Activated naive CD8-positive, alpha-beta T cell treated with anti-CD3 and anti-CD28 coated beads, Interleukin-2, amount 50 U/mL, for 16 hours (primary cell): ENCODE results near the gene TBL1Y.
"Not testable (repeated sequence)": the region's sequence is repeated elsewhere in the genome, so short reads cannot be mapped to it uniquely, and the experiment has no call there.

Source experiments
- DNase-seq: peaks from one replicate; pipeline ENCODE4 v3.0.0-alpha.2; 2020; ENCODE audit warnings: low read depth, low spot score

TBL1Y gene

DNA sequence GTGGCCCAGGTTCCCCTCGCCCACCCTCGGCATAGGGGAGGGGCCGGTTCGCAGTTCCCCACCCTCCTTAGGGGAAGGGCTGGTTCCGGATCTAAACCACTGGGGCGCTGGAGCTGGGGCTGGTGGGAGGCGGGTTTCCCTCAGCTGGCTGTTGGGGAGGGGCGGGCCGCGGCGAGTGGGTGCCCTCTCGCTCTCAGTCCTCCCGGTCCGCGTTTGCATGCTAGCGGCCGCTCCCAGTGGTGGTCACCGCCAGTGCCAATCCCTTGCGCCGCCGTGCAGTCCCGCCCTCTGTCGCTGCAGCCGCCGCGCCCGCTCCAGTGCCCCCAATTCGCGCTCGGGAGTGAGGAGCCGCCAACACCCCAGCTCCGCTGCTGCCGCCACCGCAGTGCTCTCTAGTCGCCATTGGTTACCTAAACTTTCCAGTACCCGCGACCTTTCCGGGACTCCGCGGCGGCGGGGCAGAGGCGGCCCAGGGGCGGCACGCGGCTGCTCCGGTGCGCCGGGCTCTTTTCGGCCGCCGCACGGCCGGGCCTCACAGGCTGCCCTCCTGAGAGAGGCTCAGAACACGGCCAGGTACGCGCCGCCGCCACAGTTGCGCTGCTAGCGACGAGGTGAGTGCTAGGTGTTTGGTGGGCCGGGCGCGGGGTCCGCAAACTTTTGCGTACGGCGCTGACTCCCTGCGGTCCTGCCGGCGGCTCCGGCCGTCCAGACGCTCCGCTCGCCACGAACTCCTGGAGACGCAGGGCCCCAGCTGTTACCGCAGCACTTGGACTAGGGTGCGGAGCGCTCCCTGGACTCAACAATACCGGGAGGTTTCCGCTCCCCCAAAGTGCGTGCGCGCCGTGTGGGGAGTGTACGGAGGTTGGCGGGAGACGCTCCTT is at the start of gene TBL1Y:
Gene TBL1Y, plus strand, starts transcription at position 326 of the 881 bp plus-strand sequence. CDS start 114,388 bp downstream, outside the sequence.
- no peak for DNase-seq

DNA sequence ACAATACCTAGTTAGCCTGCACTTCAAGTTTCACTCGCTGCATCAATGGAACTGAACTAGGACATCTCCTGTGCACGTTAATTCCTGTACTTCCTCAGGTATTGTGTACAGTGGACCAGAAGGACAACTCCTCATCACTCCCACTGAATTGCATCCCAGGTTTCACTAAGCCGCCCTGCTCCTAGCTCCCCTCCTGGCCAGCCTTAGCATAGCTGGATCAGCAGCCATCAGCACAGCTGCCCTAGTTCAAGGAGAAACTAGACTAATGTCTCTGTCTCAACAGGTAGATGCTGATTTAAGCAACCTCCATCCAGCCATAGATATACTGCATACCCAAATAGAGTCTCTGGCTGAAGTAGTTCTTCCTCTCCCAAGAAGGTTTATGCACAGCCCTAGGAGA is 16.0 kb upstream of the TBL1Y start:
- DNase-seq: no peak

DNA sequence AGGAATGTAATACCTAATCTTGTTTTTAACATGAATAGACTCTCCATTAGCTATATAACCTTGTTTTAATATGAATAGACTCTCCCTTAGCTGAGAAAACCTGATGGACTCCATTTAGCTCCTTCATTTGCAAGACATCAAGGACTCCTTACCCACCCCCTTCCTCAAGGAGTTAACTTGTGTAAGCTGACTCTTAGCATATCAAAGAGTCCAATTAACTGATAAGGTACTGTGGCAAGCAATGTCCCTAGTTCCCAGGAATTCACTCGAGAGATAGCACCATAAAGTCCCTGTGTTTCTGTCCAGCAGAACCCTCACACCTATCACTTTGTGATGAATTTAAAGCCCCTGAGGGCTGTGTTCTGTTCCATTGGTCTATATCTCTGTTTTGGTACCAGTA is 15.3 kb upstream of the TBL1Y start:
- DNase-seq: no peak

DNA sequence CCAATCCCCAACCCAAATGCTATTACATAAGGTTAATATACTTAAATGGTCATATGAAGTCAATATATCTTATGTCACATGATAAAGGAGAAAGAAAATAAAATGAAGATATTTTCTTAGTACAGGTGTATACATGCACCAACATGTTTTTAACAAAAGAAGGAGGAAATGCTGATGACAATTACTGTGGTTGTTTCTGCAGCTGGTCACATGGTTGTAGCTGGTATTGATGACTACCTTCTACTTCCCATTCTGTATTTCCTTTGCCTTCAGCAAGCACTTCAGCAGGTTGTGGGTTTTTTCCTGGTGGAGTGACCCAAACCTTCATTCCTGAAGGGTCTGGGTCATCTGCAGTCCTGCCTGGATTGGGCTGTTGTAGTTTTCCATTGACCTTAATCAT is 8.4 kb upstream of the TBL1Y start:
- not testable (repeated sequence) for DNase-seq

DNA sequence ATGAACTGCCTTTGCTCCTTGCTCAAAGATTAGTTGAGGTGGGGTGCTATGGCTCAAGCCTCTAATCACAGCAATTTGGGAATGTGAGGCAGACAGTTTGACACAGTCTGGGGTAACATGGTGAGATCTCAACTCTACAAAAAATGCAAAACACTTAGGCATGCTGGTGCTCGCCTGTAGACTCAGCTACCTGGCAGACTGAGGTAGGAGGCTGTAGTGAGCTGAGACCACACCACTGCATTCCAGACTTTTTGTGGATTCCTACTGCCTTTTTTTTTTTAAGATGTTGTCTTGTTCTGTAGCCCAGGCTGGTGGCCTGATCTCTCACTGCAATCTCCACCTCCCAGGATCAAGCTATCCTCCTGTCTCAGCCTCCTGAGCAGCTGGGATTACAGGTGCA is 2.9 kb upstream of the TBL1Y start:
- DNase-seq: no peak

DNA sequence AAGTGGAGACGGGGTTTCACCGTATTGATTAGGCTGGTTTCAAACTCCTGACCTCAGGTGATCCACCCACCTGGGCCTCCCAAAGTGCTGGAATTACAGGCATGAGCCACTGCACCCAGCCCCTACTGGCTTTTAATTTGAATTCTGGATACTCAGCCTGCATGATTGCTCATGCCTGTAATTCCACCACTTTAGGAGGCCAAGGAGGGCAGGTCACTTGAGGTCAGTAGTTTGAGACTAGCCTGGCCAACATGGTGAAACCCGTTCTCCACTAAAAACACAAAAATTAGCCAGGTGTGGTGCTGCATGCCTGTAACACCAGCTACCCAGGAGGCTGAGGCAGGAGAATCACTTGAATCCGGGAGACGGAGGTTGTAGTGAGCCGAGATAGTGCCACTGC is 2.5 kb upstream of the TBL1Y start:
- not testable (repeated sequence) for DNase-seq

DNA sequence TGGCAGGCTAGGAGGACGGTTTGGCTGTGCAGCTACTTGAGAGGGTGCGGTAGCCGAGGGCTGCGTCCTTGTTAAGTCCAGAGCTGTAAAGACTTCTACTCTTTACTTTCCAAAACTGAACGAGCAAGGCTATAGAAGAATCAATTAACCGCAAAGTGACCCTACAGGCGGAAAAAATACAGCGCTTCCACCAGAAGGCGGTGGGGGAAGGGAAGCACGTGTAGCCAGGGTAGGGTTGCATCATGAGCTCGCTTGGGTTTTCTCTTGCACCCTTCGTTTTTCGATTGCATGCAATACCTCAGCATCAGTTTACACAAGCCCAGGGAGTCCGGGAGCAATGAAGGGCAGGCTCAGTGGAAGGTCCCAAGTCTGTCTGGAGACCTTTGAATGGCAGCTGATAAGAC is 1.4 kb upstream of the TBL1Y start:
- no peak for DNase-seq

DNA sequence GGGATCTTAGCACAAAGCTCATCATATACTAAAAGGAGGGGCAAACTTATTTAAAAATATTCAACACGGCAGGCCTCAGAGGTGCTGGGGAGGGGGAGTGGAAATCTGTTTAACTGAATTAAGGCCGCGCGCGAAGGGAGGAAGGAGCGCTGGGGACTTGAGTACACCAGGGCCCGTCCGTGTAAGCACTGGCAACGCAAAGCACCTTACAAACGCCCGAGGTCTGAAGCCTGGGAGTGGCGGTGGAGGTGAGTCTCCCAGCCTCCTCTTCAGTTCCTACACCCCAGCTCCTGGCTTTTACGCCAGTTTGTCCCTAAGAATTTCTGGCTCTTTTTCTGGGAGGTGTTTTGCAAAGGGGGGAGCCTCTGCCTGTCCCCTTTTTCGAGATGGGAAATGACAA is 641 bp upstream of the TBL1Y start:
- no peak for DNase-seq

DNA sequence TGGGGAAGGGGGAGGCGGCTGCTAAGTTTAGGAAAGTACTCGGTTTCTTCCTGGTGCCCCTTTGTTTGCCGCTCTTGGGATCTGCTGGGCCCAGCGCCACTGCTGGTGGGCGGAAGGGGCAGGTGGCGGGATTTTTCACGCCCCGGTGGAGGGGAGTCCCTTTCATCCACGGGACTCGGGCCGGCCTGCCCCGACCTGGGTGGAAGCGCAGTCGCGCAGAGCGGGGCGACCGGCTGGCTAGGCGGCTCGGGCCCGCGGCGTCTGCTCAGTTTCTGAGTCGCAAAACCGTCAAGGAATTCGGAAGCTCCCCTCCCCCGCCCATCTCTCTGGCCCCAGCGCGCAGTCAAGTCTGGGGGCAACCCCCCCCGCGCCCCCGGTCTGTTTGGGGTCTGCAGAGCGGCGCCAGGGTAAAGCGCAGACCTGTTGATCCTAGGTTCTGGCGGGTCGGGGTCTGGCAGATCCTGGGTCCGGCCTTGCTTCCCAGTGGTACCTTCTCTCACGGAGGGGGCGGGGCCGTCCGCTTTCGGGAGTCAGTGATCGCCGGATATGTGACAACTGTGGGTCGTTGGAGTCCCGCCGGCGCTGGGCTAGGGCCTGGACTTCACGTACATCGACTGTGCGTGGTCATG is 870 bp downstream of the TBL1Y start, which contains the start of gene AMELY:
Gene AMELY, minus strand, starts transcription at position 500 of the 629 bp plus-strand sequence. CDS start 39,144 bp downstream, outside the sequence.
- no peak for DNase-seq

DNA sequence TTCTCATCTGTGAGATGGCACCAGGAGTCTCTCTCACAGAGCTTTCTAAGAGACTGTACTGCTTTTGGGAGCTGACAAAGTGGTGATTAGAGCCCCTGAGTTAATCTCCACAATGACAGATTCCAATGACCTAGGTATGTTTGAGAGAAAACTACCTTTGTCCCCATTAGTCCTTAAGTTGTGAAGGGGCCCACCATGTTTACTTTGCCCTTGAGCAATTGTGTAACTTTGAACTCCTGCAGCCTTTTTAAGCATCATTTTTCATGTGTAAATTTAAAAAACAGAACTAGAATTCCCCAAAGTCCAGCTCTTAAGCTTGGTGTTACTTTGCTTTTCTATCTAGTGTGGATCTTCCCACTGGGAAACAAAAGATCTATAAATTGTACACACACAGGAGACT is 2.9 kb downstream of the TBL1Y start:
- no peak for DNase-seq

DNA sequence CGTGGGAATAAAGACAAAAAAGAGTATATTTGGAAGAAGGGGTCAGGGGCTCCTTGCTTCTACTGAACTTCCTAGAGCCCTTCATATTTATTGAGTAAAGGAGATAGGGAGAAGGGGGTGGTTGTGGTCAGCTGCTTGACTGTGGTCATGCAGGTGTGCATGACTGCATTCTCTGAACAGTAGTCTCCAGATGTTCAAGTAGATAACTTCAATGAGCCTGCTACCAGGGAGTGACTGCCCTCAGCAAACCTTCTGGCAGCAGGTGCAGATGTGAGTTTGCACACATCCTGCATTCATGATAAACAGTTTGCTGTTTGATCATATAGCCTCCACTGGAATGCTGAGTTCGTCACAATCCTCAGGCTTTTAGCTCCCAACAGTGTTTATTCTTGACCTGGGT is 10.6 kb downstream of the TBL1Y start:
- DNase-seq: no peak

DNA sequence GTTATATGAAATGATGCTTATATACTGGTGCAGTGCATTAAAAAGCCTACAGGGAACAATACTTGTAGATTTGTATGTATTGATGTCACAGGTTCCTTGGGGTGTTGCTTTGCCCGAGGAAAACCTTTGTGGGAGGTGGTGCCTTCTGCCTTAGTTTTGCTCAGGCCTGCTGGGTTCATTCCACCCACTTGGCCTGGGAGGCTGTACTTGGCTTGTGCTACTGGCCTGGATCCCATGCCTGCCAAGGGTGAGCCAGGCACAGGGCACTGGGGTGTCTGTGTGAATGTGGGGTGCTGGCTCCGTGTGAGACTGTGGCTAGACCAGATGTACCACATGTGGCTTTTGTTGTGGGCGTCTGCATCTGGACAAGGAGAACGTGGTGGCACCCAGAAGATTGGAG is 17.8 kb downstream of the TBL1Y start:
- no peak for DNase-seq

DNA sequence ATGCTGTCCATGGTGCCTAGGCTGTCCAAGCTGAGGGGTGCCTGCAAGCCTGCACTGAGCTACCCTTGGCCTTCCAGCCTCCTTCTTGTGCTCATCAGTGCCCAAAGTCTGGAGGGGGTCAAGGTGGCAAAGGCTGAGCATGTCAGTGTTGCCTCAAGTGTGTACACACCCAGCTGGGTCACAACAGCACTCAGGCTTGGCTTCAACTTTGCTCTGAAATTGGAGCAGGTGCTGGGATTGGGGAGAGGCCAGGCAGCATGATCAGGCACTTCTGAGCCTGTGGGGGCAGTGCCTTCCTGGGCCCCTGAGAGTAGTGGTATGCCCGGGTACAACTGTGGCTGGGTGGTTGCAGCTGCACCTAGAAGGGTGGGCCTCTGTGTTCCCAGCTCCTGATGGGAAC is 18.7 kb downstream of the TBL1Y start:
- no peak for DNase-seq

DNA sequence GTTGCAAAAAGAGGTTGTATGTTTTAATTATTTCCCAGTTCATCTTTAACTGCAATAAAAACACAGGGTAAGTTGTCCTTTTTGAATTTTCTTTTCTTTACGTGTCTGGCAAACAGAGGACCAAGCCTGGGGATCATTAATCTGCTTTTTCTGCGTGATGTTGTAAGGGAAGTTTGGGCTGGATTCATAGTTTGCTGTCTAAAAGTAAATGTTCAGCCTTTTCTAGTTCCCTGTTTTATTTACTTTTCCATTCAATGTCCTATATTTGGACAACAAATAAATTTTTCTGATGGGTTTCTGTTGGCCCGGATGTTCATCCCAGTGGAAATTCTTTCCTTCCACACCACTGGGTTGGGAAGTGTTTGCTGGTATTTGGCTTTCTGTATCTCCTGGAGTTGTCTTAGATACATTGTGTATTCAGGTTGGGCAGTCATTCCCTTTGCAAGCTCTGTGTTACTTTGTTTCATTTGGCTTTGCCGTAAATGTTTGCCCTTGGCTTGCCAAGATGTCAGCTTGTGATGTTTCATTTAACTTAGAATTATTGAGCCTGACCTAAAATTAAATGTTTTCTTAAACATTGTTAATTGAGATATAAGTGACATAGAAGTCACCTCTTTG is 21.4 kb downstream of the TBL1Y start:
- DNase-seq: no peak

DNA sequence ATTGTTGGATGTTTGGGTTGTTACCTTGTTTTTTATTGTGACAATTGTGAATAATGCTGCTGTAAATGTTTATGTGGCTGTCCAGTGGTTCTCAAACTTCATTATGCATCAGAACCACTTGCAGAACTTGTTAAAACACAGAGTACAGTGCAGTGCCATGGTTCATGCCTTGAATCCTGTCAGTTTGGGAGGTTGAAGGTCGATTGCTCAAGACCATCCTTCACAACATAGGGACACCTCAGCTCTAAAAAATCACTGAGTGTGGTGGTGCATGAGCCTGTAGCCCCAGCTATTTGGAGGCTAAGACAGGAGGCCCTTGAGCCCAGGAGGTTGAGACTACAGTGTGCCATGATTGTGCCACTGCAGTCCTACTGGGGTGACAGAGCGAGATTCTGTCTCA is 25.0 kb downstream of the TBL1Y start:
- no peak for DNase-seq

DNA sequence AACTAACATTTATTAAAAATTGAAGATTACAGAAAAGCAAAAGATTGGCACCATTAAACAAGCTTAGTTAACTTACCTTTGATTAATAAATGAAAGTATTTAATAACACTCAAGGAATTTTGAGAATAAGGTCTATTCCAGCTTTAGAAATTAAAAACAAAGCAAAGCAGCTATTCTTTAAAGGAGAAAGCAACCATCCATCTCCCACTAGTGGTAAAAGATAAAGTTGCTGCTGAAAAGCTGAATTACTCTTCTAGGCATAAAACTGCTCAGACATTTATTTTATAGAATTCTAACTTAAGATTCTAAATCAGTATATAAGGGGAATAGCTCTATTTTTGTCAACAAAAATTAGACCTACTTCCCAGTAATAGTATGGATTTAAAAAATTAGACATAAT is 37.2 kb downstream of the TBL1Y start:
- no peak for DNase-seq

DNA sequence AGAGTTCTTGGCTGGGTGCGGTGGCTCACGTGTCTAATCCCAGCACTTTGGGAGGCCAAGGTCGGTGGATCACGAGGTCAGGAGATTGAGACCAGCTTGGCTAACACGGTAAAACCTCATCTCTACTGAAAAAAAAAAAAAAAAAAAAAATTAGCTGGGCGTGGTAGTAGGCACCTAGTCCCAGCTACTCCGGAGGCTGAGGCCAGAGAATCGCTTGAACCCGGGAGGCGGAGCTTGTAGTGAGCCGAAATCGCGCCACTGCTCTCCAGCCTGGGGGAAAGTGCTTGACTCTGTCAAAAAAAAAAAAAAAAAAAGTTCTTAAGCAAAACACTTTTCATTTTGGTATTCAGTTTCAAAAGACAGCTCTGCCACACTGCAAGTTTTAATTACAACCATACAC is 37.9 kb downstream of the TBL1Y start:
- DNase-seq: no peak

DNA sequence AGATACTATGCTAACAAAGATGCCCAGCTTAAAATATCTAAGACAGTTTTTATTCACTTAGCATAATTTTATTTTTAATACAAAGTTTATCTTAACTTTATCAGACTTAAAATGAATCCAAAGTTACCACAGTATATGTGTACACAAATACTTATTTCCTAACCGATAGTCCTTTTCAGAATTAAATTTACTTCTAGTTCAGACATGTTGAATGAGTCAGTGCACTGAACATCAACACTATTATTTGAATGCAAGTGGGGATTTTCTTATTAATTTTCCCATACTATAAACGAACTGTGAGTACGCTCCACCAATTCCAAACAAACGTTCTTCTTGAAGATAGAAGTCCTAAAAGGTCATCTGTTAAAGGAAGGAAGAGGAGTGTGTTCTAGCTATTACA is 39.5 kb downstream of the TBL1Y start:
- no peak for DNase-seq

DNA sequence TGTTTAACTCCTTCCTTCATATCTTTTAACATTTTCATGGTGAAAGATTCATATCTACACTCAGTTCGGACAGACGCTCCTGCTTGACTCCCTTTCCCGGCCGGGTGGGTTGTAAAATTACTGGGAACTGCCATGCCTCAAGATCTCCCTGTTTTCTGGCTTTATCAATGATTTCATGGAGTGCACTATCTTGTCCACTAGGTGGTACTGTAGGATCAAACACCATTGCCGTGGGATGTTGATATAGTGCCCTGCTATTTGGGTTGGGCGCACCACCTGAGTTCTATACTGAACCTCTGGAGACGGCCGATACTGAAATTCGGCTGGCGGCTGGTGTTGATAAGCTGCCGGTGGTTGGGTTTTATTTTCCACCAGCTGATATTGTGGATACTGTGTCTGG is 54.2 kb downstream of the TBL1Y start:
- DNase-seq: no peak

DNA sequence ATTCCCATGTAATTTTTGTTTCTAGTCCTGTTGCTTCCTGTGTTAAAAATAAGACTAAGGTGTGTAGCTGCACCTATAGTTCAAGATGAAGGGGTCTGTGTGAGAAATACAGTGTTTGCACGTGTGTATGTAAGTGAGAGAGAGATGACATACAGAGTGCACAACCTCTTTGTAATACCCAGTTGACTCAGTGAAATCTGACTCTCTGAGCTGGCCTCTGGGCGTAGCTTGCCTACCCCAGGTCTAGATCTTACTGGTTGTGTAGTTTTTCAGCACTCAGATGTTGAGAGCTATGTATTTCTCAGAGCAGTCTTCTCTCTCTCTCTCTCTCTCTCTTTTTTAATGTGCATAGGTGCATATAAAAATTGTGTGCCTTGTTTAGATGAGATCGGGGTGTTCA is 56.0 kb downstream of the TBL1Y start:
- no peak for DNase-seq

DNA sequence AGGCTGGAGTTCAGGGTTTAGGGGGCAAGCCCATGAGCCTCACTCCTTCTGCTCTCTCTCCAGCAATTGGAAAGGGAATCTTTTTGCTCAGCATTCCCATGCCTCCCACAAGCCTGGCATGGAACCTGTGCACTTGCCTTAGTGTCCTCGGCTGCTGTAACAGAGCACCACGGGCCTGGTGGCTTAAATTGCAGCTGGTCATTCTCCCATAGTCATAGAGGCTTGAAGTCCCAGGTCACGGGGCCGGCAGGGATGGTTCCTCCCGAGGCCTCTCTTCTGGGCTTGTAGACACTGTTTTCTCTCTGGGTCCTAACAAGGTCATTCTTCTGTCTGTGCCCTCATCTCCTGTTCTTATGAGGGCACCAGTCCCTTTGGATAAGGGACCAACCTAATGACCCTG is 57.2 kb downstream of the TBL1Y start:
- DNase-seq: no peak

DNA sequence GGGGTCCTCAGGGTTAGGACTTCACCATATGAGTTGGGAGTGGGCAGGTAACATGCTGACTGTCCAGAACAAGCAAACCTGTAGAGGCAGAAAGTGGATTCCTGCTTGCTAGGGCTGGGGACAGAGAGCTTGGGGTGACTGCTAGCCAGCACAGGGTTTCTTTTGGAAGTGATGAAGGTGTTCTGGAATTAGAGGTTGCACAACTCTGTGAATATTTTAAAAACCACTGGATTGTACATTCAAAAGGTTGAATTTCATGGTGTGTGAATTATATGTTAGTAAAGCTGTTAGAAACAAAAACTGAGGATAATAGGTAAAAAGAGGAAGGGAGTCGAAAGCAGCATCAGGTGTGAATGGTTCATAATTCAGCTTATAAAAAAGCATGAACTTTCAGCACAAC is 57.7 kb downstream of the TBL1Y start:
- no peak for DNase-seq
